GM12865 (cell line): Measurements from ENCODE around the gene MT1E.
A peak's percentile ranks its signal among the peaks of the same experiment; 100 is the strongest.

Experiments used
- DNase-seq: peaks from one replicate; pipeline ENCODE4 v3.0.0; 2010; ENCODE audit warnings: low read depth
- H3K4me3 ChIP-seq: 2 replicates; pipeline ENCODE4 v1.5.1; 2011; ENCODE audit warnings: mild to moderate bottlenecking, low read depth, low read length, control low read depth
- CTCF ChIP-seq: IDR thresholded peaks from 2 replicates; pipeline ENCODE4 v1.5.1; 2011; ENCODE audit warnings: low read length, control low read depth, low read depth, inconsistent platforms; ENCODE audit not compliant: insufficient read depth; ENCODE audit errors: missing control alignments

MT1E gene

GRCh38 chr16:56626685-56627084 lies 1.1 kb downstream of the MT1E start:
- no peak overlapping the region for H3K4me3 ChIP-seq

GRCh38 chr16:56628486-56629350 lies 3.1 kb downstream of the MT1E start:
- no peak for TF ChIP-seq CTCF
- H3K4me3 ChIP-seq: no peak overlapping the region
- no peak for DNase-seq

More at GRCh38 chr16:56626685-56627084, 1.1 kb downstream of the MT1E start:
- no peak for DNase-seq
- TF ChIP-seq CTCF: no peak

- H3K4me3 ChIP-seq: no peak overlapping the region
- no peak for DNase-seq
- no peak for TF ChIP-seq CTCF
Observed at GRCh38 chr16:56629531-56629930, 4.0 kb downstream of the MT1E start.

GRCh38 chr16:56630134-56630533 lies 4.6 kb downstream of the MT1E start:
- peak; percentile 66 for DNase-seq
- no peak for TF ChIP-seq CTCF
- no peak overlapping the region for H3K4me3 ChIP-seq

GRCh38 chr16:56631197-56631596 lies 5.6 kb downstream of the MT1E start:
- no peak for DNase-seq
- H3K4me3 ChIP-seq: no peak overlapping the region
- no peak for TF ChIP-seq CTCF

GRCh38 chr16:56631832-56632155 lies 6.2 kb downstream of the MT1E start:
- H3K4me3 ChIP-seq: no peak overlapping the region
- DNase-seq: no peak
- TF ChIP-seq CTCF: no peak
